ENCODE data around the gene RCBTB2. TPM values are rescaled to one million over a fixed set of nuclear protein-coding genes. Genes with fewer than 3 reads are reported as not detected.

Gene RCBTB2
- total and polyA plus RNA-seq, 5 donors = 9.0 to 17.3 (median 16.8) TPM

DNA sequence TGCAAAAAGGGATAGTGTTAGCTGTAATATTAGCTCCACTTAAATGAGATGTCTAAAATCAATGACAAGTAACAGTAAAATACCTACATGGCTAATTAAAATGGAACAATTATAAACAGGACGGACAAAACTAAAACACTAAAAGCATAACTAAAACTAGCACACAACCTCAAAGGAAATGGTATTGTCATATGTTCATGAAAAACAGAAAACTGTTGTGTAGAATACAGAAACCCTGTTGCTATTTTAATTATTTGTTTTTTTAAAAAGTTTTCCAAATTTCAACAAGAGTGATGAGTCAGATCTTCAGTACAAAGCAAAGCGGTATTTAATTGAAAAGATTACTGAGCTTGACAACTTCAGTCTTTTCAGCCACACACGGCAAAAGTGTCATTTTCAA is 4.2 kb downstream of the RCBTB2 start:
- intact Hi-C loops (cut with DNase I) = no loop called here
- Histone ChIP-seq H3K9me3 (ENCODE audit: control insufficient read depth, low read length) (no peaks in the 10 kb centered on the region), H3K27me3 (ENCODE audit: control insufficient read depth, insufficient read depth) (no peaks in the 10 kb centered on the region), H3K4me1 (ENCODE audit: control insufficient read depth, insufficient read depth, low read length) (no peaks in the 10 kb centered on the region), H3K4me3 (ENCODE audit: low read length) (no peak overlapping the region), H3K27ac (ENCODE audit: low read length) (no peak overlapping the region)
- WGBS = 71% methylated on average over 3 of the region's 3 CpGs
- ATAC-seq (no peak), DNase-seq (no peak)

DNA sequence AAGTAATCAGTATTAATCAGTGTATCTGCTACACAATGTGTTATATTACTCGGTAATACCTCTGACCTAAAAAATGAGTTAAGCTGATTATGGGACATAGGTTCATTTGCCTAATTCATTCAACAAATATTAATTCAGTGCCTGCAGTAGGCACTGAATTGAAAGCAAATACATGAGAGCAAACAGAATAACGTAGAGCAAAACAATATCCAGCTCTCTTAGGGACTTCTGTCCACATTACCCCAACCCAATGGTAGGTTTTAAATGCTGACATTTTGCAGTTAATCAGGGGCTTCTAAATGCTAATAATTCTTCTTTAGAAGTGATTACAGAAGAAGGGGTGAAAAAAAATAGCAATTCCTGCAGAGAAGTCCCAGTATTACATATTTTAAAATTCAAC is 4.9 kb downstream of the RCBTB2 start:
- DNase-seq (no peak), ATAC-seq (no peak)
- H3K4me3 ChIP-seq (ENCODE audit: low read length) = peak overlapping the region; percentile 42
- intact Hi-C loops (cut with DNase I) = no loop called here
- H3K9me3 ChIP-seq (ENCODE audit: control insufficient read depth, low read length) = no peaks in the 10 kb centered on the region
- H3K4me1 ChIP-seq (ENCODE audit: control insufficient read depth, insufficient read depth, low read length) = no peaks in the 10 kb centered on the region
- no peaks in the 10 kb centered on the region for H3K27me3 ChIP-seq (ENCODE audit: control insufficient read depth, insufficient read depth)
- H3K27ac ChIP-seq (ENCODE audit: low read length) = no peak overlapping the region
- WGBS = 35% methylated on average over 2 of the region's 2 CpGs

DNA sequence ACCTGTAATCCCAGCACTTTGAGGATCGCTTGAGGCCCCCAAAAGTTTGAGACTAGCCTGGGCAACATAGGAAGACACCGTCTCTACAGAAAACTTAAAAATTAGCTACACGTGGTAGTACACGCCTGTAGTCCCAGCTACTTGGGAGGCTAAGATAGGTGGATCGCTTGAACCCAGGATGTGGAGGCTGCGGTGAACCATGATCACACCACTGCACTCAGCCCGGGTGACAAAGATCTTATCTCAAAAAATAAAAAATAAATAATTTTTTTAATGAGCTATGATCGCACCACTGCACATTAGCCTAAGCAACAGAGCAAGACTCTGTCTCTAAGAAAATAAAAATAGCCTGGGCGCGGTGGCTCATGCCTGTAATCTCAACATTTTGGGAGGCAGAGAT is 6.6 kb downstream of the RCBTB2 start:
- intact Hi-C loops (cut with DNase I) = no loop called here
- no peak for DNase-seq
- H3K9me3 ChIP-seq (ENCODE audit: control insufficient read depth, low read length) = no peaks in the 10 kb centered on the region
- no peaks in the 10 kb centered on the region for H3K4me1 ChIP-seq (ENCODE audit: control insufficient read depth, insufficient read depth, low read length)
- H3K27ac ChIP-seq (ENCODE audit: low read length) = no peak overlapping the region
- no peaks in the 10 kb centered on the region for H3K27me3 ChIP-seq (ENCODE audit: control insufficient read depth, insufficient read depth)
- no peak overlapping the region for H3K4me3 ChIP-seq (ENCODE audit: low read length)
- ATAC-seq = no peak
- 96% methylated on average over 10 of the region's 10 CpGs for WGBS

DNA sequence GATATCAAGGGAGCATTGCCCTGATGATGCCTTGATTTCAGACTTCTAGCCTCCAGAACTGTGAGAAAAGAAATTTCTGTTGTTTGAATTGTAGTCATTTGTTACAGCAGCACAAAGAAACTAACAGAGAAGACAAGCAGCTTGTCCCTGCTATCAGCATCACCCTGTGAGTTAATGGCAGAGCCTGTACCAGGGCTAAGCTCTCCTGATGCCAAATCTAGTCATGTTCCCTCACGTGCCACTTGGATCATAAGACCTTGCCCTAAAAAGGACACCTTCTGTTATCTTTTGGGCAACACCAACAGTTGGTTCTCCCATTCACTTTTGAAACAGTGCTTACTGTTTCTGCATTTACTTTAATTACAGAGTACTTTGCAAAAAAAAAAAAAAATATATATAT is 14.8 kb downstream of the RCBTB2 start:
- H3K4me1 ChIP-seq (ENCODE audit: control insufficient read depth, insufficient read depth, low read length) = peaks cover 2% of the 10 kb centered on the region
- ATAC-seq (no peak), DNase-seq (no peak)
- intact Hi-C loops (cut with DNase I) = no loop called here
- H3K27me3 ChIP-seq (ENCODE audit: control insufficient read depth, insufficient read depth) = no peaks in the 10 kb centered on the region
- no peak overlapping the region for H3K4me3 ChIP-seq (ENCODE audit: low read length)
- 73% methylated on average over 1 of the region's 1 CpG for WGBS
- no peak overlapping the region for H3K27ac ChIP-seq (ENCODE audit: low read length)
- H3K9me3 ChIP-seq (ENCODE audit: control insufficient read depth, low read length) = no peaks in the 10 kb centered on the region

GRCh38 chr13:48515732-48516131 is 17.1 kb downstream of the RCBTB2 start:
- no peaks in the 10 kb centered on the region for H3K27me3 ChIP-seq (ENCODE audit: control insufficient read depth, insufficient read depth)
- no peak overlapping the region for H3K4me3 ChIP-seq (ENCODE audit: low read length)
- peaks cover 4% of the 10 kb centered on the region for H3K4me1 ChIP-seq (ENCODE audit: control insufficient read depth, insufficient read depth, low read length)
- ATAC-seq (no peak), DNase-seq (no peak)
- intact Hi-C loops (cut with DNase I) = no loop called here
- no peaks in the 10 kb centered on the region for H3K9me3 ChIP-seq (ENCODE audit: control insufficient read depth, low read length)
- H3K27ac ChIP-seq (ENCODE audit: low read length) = no peak overlapping the region
- WGBS = 73% methylated on average over 6 of the region's 6 CpGs

- WGBS = 92% methylated on average over 4 of the region's 4 CpGs
- no peak overlapping the region for H3K27ac ChIP-seq (ENCODE audit: low read length)
These were observed 18.1 kb downstream of the RCBTB2 start for GRCh38 chr13:48514793-48515192.

DNA sequence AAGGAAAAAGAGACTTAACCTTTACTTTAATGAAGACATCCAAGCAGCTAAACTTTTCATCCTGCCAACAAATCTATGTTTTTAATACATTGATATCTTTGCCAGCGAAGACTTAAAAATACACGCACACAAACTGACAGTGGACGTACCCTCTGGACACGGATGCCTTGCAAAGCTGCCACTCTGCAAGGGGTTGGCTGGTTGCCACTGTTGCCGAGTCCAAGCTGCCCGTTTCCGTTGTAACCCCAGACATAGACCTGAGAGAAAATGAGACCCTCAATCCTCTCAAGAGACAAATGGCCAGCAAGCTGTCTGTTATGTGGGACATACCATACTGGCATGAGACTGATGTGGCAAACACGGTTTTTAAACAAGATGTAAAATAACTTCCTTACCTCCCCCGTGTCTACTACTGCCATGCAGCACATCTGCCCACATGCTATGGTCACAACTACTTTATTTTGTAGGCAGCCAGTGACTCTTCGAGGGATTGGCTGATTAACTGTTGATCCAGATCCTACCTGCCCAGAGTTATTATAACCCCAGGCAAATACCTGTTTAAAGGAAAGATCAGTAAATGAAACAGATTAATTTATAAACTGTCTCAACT is 21.2 kb downstream of the RCBTB2 start:
- DNase-seq = peak; percentile 38 to 71 (median 71)
- H3K4me1 ChIP-seq (ENCODE audit: control insufficient read depth, insufficient read depth, low read length) = peaks cover 4% of the 10 kb centered on the region
- intact Hi-C loops (cut with DNase I) = no loop called here
- WGBS = 46% methylated on average over 10 of the region's 10 CpGs
- no peaks in the 10 kb centered on the region for H3K27me3 ChIP-seq (ENCODE audit: control insufficient read depth, insufficient read depth)
- H3K27ac ChIP-seq (ENCODE audit: low read length) = no peak overlapping the region
- H3K4me3 ChIP-seq (ENCODE audit: low read length) = peak overlapping the region; percentile 7
- no peaks in the 10 kb centered on the region for H3K9me3 ChIP-seq (ENCODE audit: control insufficient read depth, low read length)
- ATAC-seq = peak in 1 of 2 donors; percentile 60

More at GRCh38 chr13:48514793-48515192, 18.1 kb downstream of the RCBTB2 start:
- Histone ChIP-seq H3K27me3 (ENCODE audit: control insufficient read depth, insufficient read depth) (no peaks in the 10 kb centered on the region), H3K4me3 (ENCODE audit: low read length) (no peak overlapping the region), H3K9me3 (ENCODE audit: control insufficient read depth, low read length) (no peaks in the 10 kb centered on the region), H3K4me1 (ENCODE audit: control insufficient read depth, insufficient read depth, low read length) (peaks cover 4% of the 10 kb centered on the region)
- DNase-seq (no peak), ATAC-seq (no peak)
- intact Hi-C loops (cut with DNase I) = no loop called here

GRCh38 chr13:48510698-48511097 is 22.2 kb downstream of the RCBTB2 start:
- Histone ChIP-seq H3K4me3 (ENCODE audit: low read length) (no peak overlapping the region), H3K27ac (ENCODE audit: low read length) (no peak overlapping the region), H3K9me3 (ENCODE audit: control insufficient read depth, low read length) (no peaks in the 10 kb centered on the region), H3K4me1 (ENCODE audit: control insufficient read depth, insufficient read depth, low read length) (peaks cover 3% of the 10 kb centered on the region), H3K27me3 (ENCODE audit: control insufficient read depth, insufficient read depth) (no peaks in the 10 kb centered on the region)
- 84% methylated on average over 5 of the region's 5 CpGs for WGBS
- ATAC-seq = no peak
- intact Hi-C loops (cut with DNase I) = no loop called here
- no peak for DNase-seq

- no peak for ATAC-seq
- H3K27ac ChIP-seq (ENCODE audit: low read length) = no peak overlapping the region
- intact Hi-C loops (cut with DNase I) = no loop called here
- H3K4me3 ChIP-seq (ENCODE audit: low read length) = no peak overlapping the region
- WGBS = 89% methylated on average over 6 of the region's 6 CpGs
- H3K27me3 ChIP-seq (ENCODE audit: control insufficient read depth, insufficient read depth) = no peaks in the 10 kb centered on the region
- H3K9me3 ChIP-seq (ENCODE audit: control insufficient read depth, low read length) = no peaks in the 10 kb centered on the region
- peaks cover 6% of the 10 kb centered on the region for H3K4me1 ChIP-seq (ENCODE audit: control insufficient read depth, insufficient read depth, low read length)
- DNase-seq = no peak
These were observed 24.9 kb downstream of the RCBTB2 start for GRCh38 chr13:48508011-48508410.

- H3K27me3 ChIP-seq (ENCODE audit: control insufficient read depth, insufficient read depth) = no peaks in the 10 kb centered on the region
- ATAC-seq = no peak
- H3K4me1 ChIP-seq (ENCODE audit: control insufficient read depth, insufficient read depth, low read length) = peaks cover 6% of the 10 kb centered on the region
- no peak overlapping the region for H3K4me3 ChIP-seq (ENCODE audit: low read length)
- H3K27ac ChIP-seq (ENCODE audit: low read length) = peak overlapping the region; percentile 11
- WGBS = 75% methylated on average over 10 of the region's 10 CpGs
- no peaks in the 10 kb centered on the region for H3K9me3 ChIP-seq (ENCODE audit: control insufficient read depth, low read length)
- DNase-seq = no peak
- intact Hi-C loops (cut with DNase I) = no loop called here
These were observed 25.9 kb downstream of the RCBTB2 start for GRCh38 chr13:48507021-48507420.

DNA sequence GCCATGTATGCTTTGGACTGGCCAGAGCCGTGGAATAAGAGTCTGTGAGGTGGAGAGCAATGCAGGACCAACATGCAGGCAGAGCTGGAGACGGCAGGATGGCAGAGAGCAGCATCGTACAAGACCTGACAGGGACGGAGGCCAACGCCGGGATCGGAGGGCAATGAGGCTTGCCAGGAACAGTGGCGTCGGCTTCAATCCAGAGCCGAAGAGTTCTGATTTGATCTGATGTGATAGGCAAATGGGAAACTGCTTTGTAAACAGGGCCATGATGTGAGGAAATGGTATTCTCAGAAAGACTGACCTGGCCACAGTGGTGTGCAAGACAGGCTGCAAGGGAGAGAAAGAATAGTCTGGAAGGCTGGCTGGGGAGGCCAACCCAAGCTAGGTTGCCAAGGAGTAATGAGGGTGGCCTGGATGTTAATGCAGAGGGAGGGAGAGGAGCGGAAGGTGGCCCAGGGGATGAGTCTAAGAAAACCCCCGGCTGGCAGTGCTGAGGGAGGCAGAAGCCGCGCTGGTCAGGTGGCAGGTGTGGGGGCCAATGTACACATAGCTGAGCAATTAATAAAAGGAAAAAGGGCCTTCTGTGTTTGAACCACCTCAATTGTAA is 26.7 kb downstream of the RCBTB2 start:
- H3K9me3 ChIP-seq (ENCODE audit: control insufficient read depth, low read length) = no peaks in the 10 kb centered on the region
- peak overlapping the region; percentile 73 for H3K27ac ChIP-seq (ENCODE audit: low read length)
- no peak overlapping the region for H3K4me3 ChIP-seq (ENCODE audit: low read length)
- ATAC-seq (peak; percentile 13 to 36), DNase-seq (peak in 1 of 3 donors; percentile 50)
- H3K4me1 ChIP-seq (ENCODE audit: control insufficient read depth, insufficient read depth, low read length) = peaks cover 4% of the 10 kb centered on the region
- 54% methylated on average over 14 of the region's 14 CpGs for WGBS
- intact Hi-C loops (cut with DNase I) = no loop called here
- no peaks in the 10 kb centered on the region for H3K27me3 ChIP-seq (ENCODE audit: control insufficient read depth, insufficient read depth)

Data from right cardiac atrium (tissue), 5 donors.